HL-60 (cell line): ENCODE measurements around the gene CTNNA3.

Experiments
- DNase-seq, 2 experiments: peaks; one replicate each; pipeline ENCODE4 v3.0.0-alpha.2; 2010 to 2020; ENCODE audit warnings: low read depth in 1 of 2, low spot score in 1 of 2
- H3K27ac ChIP-seq: fragments of 250-450 bp; sonication (Bioruptor Pico); replicated peaks from 2 replicates; pipeline ENCODE4 v1.5.1; 2020; ENCODE audit warnings: mild to moderate bottlenecking, moderate library complexity
- H3K27me3 ChIP-seq: fragments of 250-450 bp; sonication (Bioruptor Pico); 2 replicates; pipeline ENCODE4 v1.5.1; 2021; ENCODE audit warnings: mild to moderate bottlenecking, moderate library complexity; ENCODE audit not compliant: insufficient read depth, poor library complexity, severe bottlenecking
- H3K4me3 ChIP-seq: replicated peaks from 2 replicates; pipeline ENCODE4 v1.5.1; 2011; ENCODE audit warnings: mild to moderate bottlenecking, control low read depth, low read length; ENCODE audit not compliant: insufficient read depth
- GABPA ChIP-seq: IDR thresholded peaks from 2 replicates; pipeline ENCODE4 v1.6.1; 2012; ENCODE audit warnings: low read depth
- POLR2AphosphoS5 ChIP-seq: IDR thresholded peaks from 2 replicates; pipeline ENCODE4 v1.6.1; 2012; ENCODE audit warnings: low read depth
- REST ChIP-seq: IDR thresholded peaks from 2 replicates; pipeline ENCODE4 v1.6.1; 2012; ENCODE audit warnings: low read depth; ENCODE audit not compliant: insufficient replicate concordance
- SPI1 ChIP-seq: IDR thresholded peaks from 2 replicates; pipeline ENCODE4 v1.6.1; 2012; ENCODE audit warnings: low read depth, mild to moderate bottlenecking, borderline replicate concordance
- TF ChIP-seq, protein P1 (sequence below): IDR thresholded peaks from one replicate; pipeline ENCODE4 v1.5.1; 2011; ENCODE audit warnings: low read length, control low read depth, inconsistent platforms; ENCODE audit not compliant: insufficient read depth

Gene CTNNA3

DNA sequence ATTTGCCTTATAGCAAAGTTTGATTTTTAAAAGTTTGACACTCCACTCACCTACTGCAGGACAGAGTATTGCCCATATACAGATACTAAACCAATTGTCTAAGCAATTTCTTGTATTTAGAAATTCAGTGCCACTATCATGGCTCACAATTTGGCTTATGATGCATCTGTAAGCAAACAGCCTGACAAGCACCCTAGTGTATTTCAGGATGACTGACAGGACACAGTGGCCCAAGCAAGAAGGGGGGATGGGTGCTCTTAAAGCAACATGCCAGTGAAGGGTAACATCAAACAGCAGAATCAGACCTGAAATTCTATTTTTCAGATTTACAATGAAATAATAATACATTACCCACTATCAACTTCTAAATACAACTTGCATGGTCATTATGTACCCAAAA is 30.5 kb downstream of the CTNNA3 start:
- Histone ChIP-seq H3K27ac (no peak overlapping the region), H3K27me3 (peaks cover 6% of the 10 kb centered on the region), H3K4me3 (no peak overlapping the region)
- DNase-seq = no peak
- TF ChIP-seq, protein P1, sequence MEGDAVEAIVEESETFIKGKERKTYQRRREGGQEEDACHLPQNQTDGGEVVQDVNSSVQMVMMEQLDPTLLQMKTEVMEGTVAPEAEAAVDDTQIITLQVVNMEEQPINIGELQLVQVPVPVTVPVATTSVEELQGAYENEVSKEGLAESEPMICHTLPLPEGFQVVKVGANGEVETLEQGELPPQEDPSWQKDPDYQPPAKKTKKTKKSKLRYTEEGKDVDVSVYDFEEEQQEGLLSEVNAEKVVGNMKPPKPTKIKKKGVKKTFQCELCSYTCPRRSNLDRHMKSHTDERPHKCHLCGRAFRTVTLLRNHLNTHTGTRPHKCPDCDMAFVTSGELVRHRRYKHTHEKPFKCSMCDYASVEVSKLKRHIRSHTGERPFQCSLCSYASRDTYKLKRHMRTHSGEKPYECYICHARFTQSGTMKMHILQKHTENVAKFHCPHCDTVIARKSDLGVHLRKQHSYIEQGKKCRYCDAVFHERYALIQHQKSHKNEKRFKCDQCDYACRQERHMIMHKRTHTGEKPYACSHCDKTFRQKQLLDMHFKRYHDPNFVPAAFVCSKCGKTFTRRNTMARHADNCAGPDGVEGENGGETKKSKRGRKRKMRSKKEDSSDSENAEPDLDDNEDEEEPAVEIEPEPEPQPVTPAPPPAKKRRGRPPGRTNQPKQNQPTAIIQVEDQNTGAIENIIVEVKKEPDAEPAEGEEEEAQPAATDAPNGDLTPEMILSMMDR = no peak
- no peak for TF ChIP-seq SPI1
- no peak for TF ChIP-seq POLR2AphosphoS5
- TF ChIP-seq REST = no peak
- no peak for TF ChIP-seq GABPA

- no peak for DNase-seq
- H3K4me3 ChIP-seq = no peak overlapping the region
- no peak overlapping the region for H3K27ac ChIP-seq
- TF ChIP-seq REST (no peak), GABPA (no peak), POLR2AphosphoS5 (no peak)
- peaks cover 6% of the 10 kb centered on the region for H3K27me3 ChIP-seq
These were observed 31.1 kb downstream of the CTNNA3 start for GRCh38 chr10:67664942-67665341.

- no peak for TF ChIP-seq GABPA
- Histone ChIP-seq H3K27ac (no peak overlapping the region), H3K27me3 (peaks cover 6% of the 10 kb centered on the region), H3K4me3 (no peak overlapping the region)
- DNase-seq = no peak
These were observed 32.4 kb downstream of the CTNNA3 start for GRCh38 chr10:67663449-67664087.

- TF ChIP-seq REST = no peak
- TF ChIP-seq, protein P1 = no peak
- no peak for TF ChIP-seq GABPA
- no peak for TF ChIP-seq POLR2AphosphoS5
- no peak for TF ChIP-seq SPI1
- Histone ChIP-seq H3K27ac (no peak overlapping the region), H3K27me3 (peaks cover 6% of the 10 kb centered on the region), H3K4me3 (no peak overlapping the region)
- no peak for DNase-seq
These were observed 33.6 kb downstream of the CTNNA3 start for GRCh38 chr10:67662415-67662814.
